HUDEP-2 (cell line): ENCODE data around the gene VPREB1.
"Not testable (repeated sequence)": the region's sequence is repeated elsewhere in the genome, so short reads cannot be mapped to it uniquely, and the experiment has no call there.

Source experiments
- DNase-seq, 76 experiments: peaks; one replicate each; lab custom pipeline; 2025; ENCODE audit not compliant: unreplicated experiment in 76 of 76; lab: John Stamatoyannopoulos, UW

Gene VPREB1

GRCh38 chr22:22213231-22213630 is 31.4 kb upstream of the VPREB1 start:
- no peak for DNase-seq

GRCh38 chr22:22214819-22215329 is 29.7 kb upstream of the VPREB1 start:
- DNase-seq: no peak

- DNase-seq: no peak
Observed at GRCh38 chr22:22215659-22216449, 28.7 kb upstream of the VPREB1 start.

GRCh38 chr22:22216450-22216959 is 28.1 kb upstream of the VPREB1 start:
- DNase-seq: no peak

- DNase-seq: no peak
Observed at GRCh38 chr22:22218302-22218701, 26.3 kb upstream of the VPREB1 start.

GRCh38 chr22:22219140-22219996 is 25.2 kb upstream of the VPREB1 start:
- DNase-seq: no peak

- DNase-seq: not testable (repeated sequence)
Observed at GRCh38 chr22:22221043-22221442, 23.5 kb upstream of the VPREB1 start.

GRCh38 chr22:22226448-22227187 is 18.0 kb upstream of the VPREB1 start:
- DNase-seq: no peak

GRCh38 chr22:22228421-22228820 is 16.2 kb upstream of the VPREB1 start:
- DNase-seq: no peak

GRCh38 chr22:22228921-22229320 is 15.7 kb upstream of the VPREB1 start:
- DNase-seq: no peak

GRCh38 chr22:22229683-22230420 is 14.7 kb upstream of the VPREB1 start:
- no peak for DNase-seq

- no peak for DNase-seq
Observed at GRCh38 chr22:22230438-22230837, 14.1 kb upstream of the VPREB1 start.

GRCh38 chr22:22233081-22233480 is 11.5 kb upstream of the VPREB1 start:
- DNase-seq: no peak

- DNase-seq: peak in 9 of 76 experiments; percentile 1 to 26 (median 7)
Observed at GRCh38 chr22:22235558-22235957, 9.0 kb upstream of the VPREB1 start.

GRCh38 chr22:22237521-22237920 is 7.1 kb upstream of the VPREB1 start:
- no peak for DNase-seq

- DNase-seq: no peak
Observed at GRCh38 chr22:22239311-22239939, 5.2 kb upstream of the VPREB1 start.

GRCh38 chr22:22241554-22241898 is 3.1 kb upstream of the VPREB1 start:
- no peak for DNase-seq

GRCh38 chr22:22242488-22242887 is 2.1 kb upstream of the VPREB1 start:
- DNase-seq: no peak

- DNase-seq: no peak
Observed at GRCh38 chr22:22243033-22243680, 1.4 kb upstream of the VPREB1 start.
